Endodermal cell (in vitro differentiated cells): ENCODE data around the gene COL23A1. TPM values are rescaled to one million over a fixed set of nuclear protein-coding genes. Genes with fewer than 3 reads are reported as not detected.

Source experiments
- DNase-seq: peaks from one replicate; pipeline ENCODE4 v3.0.0-alpha.2; 2017
- H3K27ac ChIP-seq: 2 replicates; pipeline ENCODE4 v1.5.1; 2013; ENCODE audit warnings: mild to moderate bottlenecking, low read depth, low read length, moderate library complexity
- H3K27me3 ChIP-seq: 2 replicates; pipeline ENCODE4 v1.6.1; 2013; ENCODE audit warnings: mild to moderate bottlenecking, low read length, moderate library complexity; ENCODE audit not compliant: insufficient read depth, control insufficient read depth, poor library complexity, severe bottlenecking
- H3K36me3 ChIP-seq: 2 replicates; pipeline ENCODE4 v1.7.0; 2013; ENCODE audit warnings: mild to moderate bottlenecking, low read length, moderate library complexity; ENCODE audit not compliant: control insufficient read depth, insufficient read depth
- H3K4me1 ChIP-seq: one replicate; pipeline ENCODE4 v1.7.0; 2013; ENCODE audit warnings: low read length; ENCODE audit not compliant: control insufficient read depth, insufficient read depth
- H3K4me3 ChIP-seq: 2 replicates; pipeline ENCODE4 v1.5.1; 2013; ENCODE audit warnings: mild to moderate bottlenecking, low read length, moderate library complexity
- H3K9ac ChIP-seq: 2 replicates; pipeline ENCODE4 v1.6.1; 2013; ENCODE audit warnings: mild to moderate bottlenecking, low read length, moderate library complexity; ENCODE audit not compliant: poor library complexity, severe bottlenecking; ENCODE audit errors: extremely low read depth
- H3K9me3 ChIP-seq: 2 replicates; pipeline ENCODE4 v1.6.1; 2013; ENCODE audit warnings: mild to moderate bottlenecking, low read length, moderate library complexity; ENCODE audit not compliant: control insufficient read depth
- H3K27ac Mint-ChIP-seq: 2 replicates; pipeline ENCODE4 v1.8.0; 2020; ENCODE audit warnings: mixed read lengths
- H3K27me3 Mint-ChIP-seq: 2 replicates; pipeline ENCODE4 v1.8.0; 2021; ENCODE audit warnings: mild to moderate bottlenecking, mixed read lengths; ENCODE audit not compliant: insufficient read depth
- H3K36me3 Mint-ChIP-seq: 2 replicates; pipeline ENCODE4 v1.8.0; 2020; ENCODE audit warnings: low read depth, mixed read lengths
- H3K4me1 Mint-ChIP-seq: 2 replicates; pipeline ENCODE4 v1.8.0; 2020; ENCODE audit warnings: mixed read lengths
- H3K4me3 Mint-ChIP-seq: 2 replicates; pipeline ENCODE4 v1.8.0; 2020; ENCODE audit warnings: mild to moderate bottlenecking, moderate library complexity, mixed read lengths
- H3K9me3 Mint-ChIP-seq: 2 replicates; pipeline ENCODE4 v1.8.0; 2020; ENCODE audit warnings: mild to moderate bottlenecking, mixed read lengths
- CTCF ChIP-seq: fragments of 200-600 bp; sonication (generic); conservative IDR thresholded peaks from 2 replicates; pipeline ENCODE4 v1.5.0; 2021; ENCODE audit warnings: antibody characterized with exemption, mild to moderate bottlenecking
- WGBS, 2 experiments: methylation state at CpG; one replicate each; pipeline versions ENCODE4 v1.1.5 to v1.1.7; 2013; ENCODE audit warnings: missing lambda C conversion rate in 2 of 2, mixed read lengths in 1 of 2; ENCODE audit not compliant: insufficient coverage in 1 of 2, insufficient read length in 1 of 2; 5-methylcytosine and 5-hydroxymethylcytosine counted together
- total RNA-seq, 2 donors: library from RNA; stranded (reverse); fragmentation: NEBNext Ultra II Directional in 1 of 2; extraction: Animal tissue kit (Norgen Biotek cat#: 25700) in 1 of 2; gene quantifications; 2 replicates in 1 of 2; 3 replicates in 1 of 2; pipeline ENCODE4 v1.2.1, GENCODE V29; 2021

Gene COL23A1
- total RNA-seq, 2 donors from 2014 or later, result 50.2 to 71.3 TPM

DNA sequence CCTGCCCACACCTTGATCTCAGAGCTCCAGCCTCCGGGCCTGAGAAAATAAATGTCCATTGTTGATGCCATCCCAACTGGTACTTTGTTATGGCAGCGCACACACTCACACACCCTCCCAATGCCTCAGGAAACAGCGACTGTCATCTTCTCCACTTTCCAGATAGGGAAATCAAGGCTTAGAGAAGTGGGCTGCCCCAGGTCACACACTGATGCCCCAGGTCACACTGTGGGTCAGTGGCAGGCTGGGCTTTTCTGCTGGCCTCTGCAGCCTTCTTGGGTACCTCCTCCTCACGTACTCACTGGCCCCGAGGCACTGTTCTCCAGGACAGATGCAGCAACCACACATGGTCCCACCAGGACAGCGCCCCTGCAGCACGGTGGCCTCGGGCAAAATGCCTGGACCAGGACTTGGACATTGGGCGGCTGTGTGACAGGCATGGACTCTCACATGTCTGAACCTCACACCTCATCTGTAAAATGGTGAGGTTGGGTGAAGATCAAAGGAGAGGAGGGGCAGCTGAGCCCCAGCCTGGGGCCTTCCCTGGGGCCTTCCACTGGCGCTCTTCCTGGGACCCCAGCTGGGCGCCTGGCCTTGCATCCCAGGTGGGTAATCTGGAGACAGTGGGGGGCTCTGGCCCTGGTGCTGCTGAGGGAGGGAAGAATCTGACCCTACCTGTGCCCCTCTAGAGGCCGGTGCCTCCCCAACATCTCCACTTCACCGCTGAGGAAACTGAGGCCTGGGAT lies 156.0 kb downstream of the COL23A1 start:
- Mint-ChIP-seq H3K27me3 (no peaks in the 10 kb centered on the region), H3K4me1 (peaks cover 40% of the 10 kb centered on the region), H3K4me3 (no peak overlapping the region), H3K27ac (peak overlapping the region; percentile 31), H3K36me3 (peaks cover 14% of the 10 kb centered on the region), H3K9me3 (no peaks in the 10 kb centered on the region)
- Histone ChIP-seq H3K9me3 (peaks cover 6% of the 10 kb centered on the region), H3K27me3 (no peaks in the 10 kb centered on the region), H3K9ac (no peak overlapping the region), H3K4me3 (no peak overlapping the region), H3K36me3 (no peaks in the 10 kb centered on the region), H3K27ac (no peak overlapping the region), H3K4me1 (no peaks in the 10 kb centered on the region)
- no peak for TF ChIP-seq CTCF
- 92 to 100% methylated on average over 4 to 13 of the region's 13 CpGs for WGBS, 2 experiments
- DNase-seq, result peak; percentile 28

DNA sequence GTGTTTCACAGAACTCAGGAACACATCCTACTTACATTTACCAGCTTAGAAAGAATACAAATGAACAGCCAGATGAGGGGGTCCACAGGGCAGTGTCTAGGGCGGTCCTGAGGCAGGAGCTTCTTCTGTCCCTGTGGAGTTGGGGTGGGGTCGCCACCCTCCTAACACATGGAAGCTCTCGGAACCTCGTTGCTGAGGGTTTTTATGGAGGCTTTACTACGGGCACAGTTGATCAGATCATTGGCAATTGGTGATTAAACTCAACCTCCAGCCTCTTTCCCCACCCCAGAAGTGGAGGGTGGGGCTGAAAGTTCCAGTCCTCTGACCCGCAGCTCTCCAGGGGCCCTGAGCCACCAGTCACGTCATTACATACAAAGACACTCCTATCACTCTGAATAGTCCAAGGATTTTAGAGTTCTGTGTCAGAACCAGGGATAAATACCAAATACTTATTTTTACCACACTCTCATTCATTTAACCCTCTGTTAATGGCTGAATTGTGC lies 156.9 kb downstream of the COL23A1 start:
- H3K27me3 Mint-ChIP-seq, result no peaks in the 10 kb centered on the region

More for the DNA sequence above, 156.9 kb downstream of the COL23A1 start:
- peak; percentile 32 for DNase-seq
- 86 to 97% methylated on average over 1 to 7 of the region's 7 CpGs for WGBS, 2 experiments
- Histone ChIP-seq H3K9ac (no peak overlapping the region), H3K9me3 (peaks cover 6% of the 10 kb centered on the region), H3K4me3 (no peak overlapping the region), H3K36me3 (no peaks in the 10 kb centered on the region), H3K27me3 (no peaks in the 10 kb centered on the region), H3K4me1 (peaks cover 4% of the 10 kb centered on the region), H3K27ac (no peak overlapping the region)
- no peak for TF ChIP-seq CTCF
- Mint-ChIP-seq H3K36me3 (peaks cover 14% of the 10 kb centered on the region), H3K4me3 (no peak overlapping the region), H3K9me3 (no peaks in the 10 kb centered on the region), H3K4me1 (peaks cover 48% of the 10 kb centered on the region), H3K27ac (peak overlapping the region; percentile 31)
